Skeletal muscle tissue (tissue), 4 donors: Measurements from ENCODE around the gene CXADR. TPM values are rescaled to one million over a fixed set of nuclear protein-coding genes. Genes with fewer than 3 reads are reported as not detected.
"Not testable (repeated sequence)": the region's sequence is repeated elsewhere in the genome, so short reads cannot be mapped to it uniquely, and the experiment has no call there.

Experiments used
- H3K27ac ChIP-seq: one replicate; pipeline ENCODE4 v1.7.0; 2013; ENCODE audit warnings: mild to moderate bottlenecking, low read depth, low read length, inconsistent platforms
- H3K27me3 ChIP-seq, 3 donors: one replicate each; pipeline ENCODE4 v1.7.0; 2013; ENCODE audit warnings: low read length in 3 of 3; ENCODE audit not compliant: control insufficient read depth in 3 of 3, insufficient read depth in 3 of 3
- H3K36me3 ChIP-seq, 3 donors: one replicate each; pipeline ENCODE4 v1.7.0; 2013; ENCODE audit warnings: low read length in 3 of 3; ENCODE audit not compliant: control insufficient read depth in 3 of 3, insufficient read depth in 3 of 3
- H3K4me1 ChIP-seq, 3 donors: one replicate each; pipeline ENCODE4 v1.7.0; 2013; ENCODE audit warnings: low read length in 3 of 3, mild to moderate bottlenecking in 3 of 3; ENCODE audit not compliant: control insufficient read depth in 3 of 3, insufficient read depth in 3 of 3
- H3K4me3 ChIP-seq, 3 donors: one replicate each; pipeline ENCODE4 v1.7.0; 2013; ENCODE audit warnings: low read length in 3 of 3
- H3K9ac ChIP-seq, 3 donors: one replicate each; pipeline ENCODE4 v1.7.0; 2013; ENCODE audit warnings: low read length in 3 of 3, mild to moderate bottlenecking in 3 of 3, moderate library complexity in 2 of 3, low read depth in 1 of 3
- H3K9me3 ChIP-seq, 3 donors: one replicate each; pipeline ENCODE4 v1.7.0; 2013; ENCODE audit warnings: low read length in 3 of 3; ENCODE audit not compliant: control insufficient read depth in 3 of 3
- total RNA-seq: library from RNA; depleted of rRNA; stranded (reverse); fragments of >200 nt; gene quantifications from one replicate; pipeline ENCODE4 v1.2.3, GENCODE V29; 2014
- donor health status: Osteomylitis.

The CXADR gene
- total RNA-seq, 1 donor from 2014 or later = 0.52 TPM

GRCh38 chr21:17501107-17502006 lies 11.5 kb upstream of the CXADR start:
- no peak overlapping the region for H3K9ac ChIP-seq
- no peaks in the 10 kb centered on the region for H3K27me3 ChIP-seq
- H3K27ac ChIP-seq = no peak overlapping the region
- no peaks in the 10 kb centered on the region for H3K9me3 ChIP-seq
- no peaks in the 10 kb centered on the region for H3K36me3 ChIP-seq
- no peaks in the 10 kb centered on the region for H3K4me1 ChIP-seq
- no peak overlapping the region for H3K4me3 ChIP-seq

- not testable (repeated sequence) for H3K27me3 ChIP-seq, H3K4me3 ChIP-seq, H3K36me3 ChIP-seq, H3K9ac ChIP-seq, H3K9me3 ChIP-seq, H3K27ac ChIP-seq, H3K4me1 ChIP-seq
These were observed 9.9 kb upstream of the CXADR start for GRCh38 chr21:17502985-17503384.

- Histone ChIP-seq H3K36me3 (no peaks in the 10 kb centered on the region), H3K9ac (no peak overlapping the region), H3K27me3 (peaks cover 0 to 3% (median 0%) of the 10 kb centered on the region in 3 donors), H3K4me1 (no peaks in the 10 kb centered on the region), H3K4me3 (no peak overlapping the region), H3K9me3 (no peaks in the 10 kb centered on the region), H3K27ac (no peak overlapping the region)
These were observed 5.9 kb upstream of the CXADR start for GRCh38 chr21:17506951-17507350.

GRCh38 chr21:17507591-17507990 lies 5.3 kb upstream of the CXADR start:
- Histone ChIP-seq H3K27me3 (peaks cover 0 to 7% (median 1%) of the 10 kb centered on the region in 3 donors), H3K9ac (no peak overlapping the region), H3K4me1 (peaks cover 0 to 4% (median 3%) of the 10 kb centered on the region in 3 donors), H3K9me3 (no peaks in the 10 kb centered on the region), H3K27ac (no peak overlapping the region), H3K4me3 (no peak overlapping the region), H3K36me3 (no peaks in the 10 kb centered on the region)

GRCh38 chr21:17513214-17514123 lies 626 bp downstream of the CXADR start:
- Histone ChIP-seq H3K9ac (no peak overlapping the region), H3K4me3 (peak overlapping the region; percentile 60 to 67 (median 60)), H3K27me3 (peaks cover 10 to 32% (median 15%) of the 10 kb centered on the region in 3 donors), H3K4me1 (peaks cover 8 to 12% (median 8%) of the 10 kb centered on the region in 3 donors), H3K9me3 (no peaks in the 10 kb centered on the region), H3K27ac (no peak overlapping the region), H3K36me3 (no peaks in the 10 kb centered on the region)

GRCh38 chr21:17514124-17514845 lies 1.4 kb downstream of the CXADR start:
- H3K9me3 ChIP-seq = no peaks in the 10 kb centered on the region
- H3K27me3 ChIP-seq = peaks cover 10 to 39% (median 15%) of the 10 kb centered on the region in 3 donors
- H3K36me3 ChIP-seq = no peaks in the 10 kb centered on the region
- H3K4me3 ChIP-seq = peak overlapping the region in 1 of 3 donors; percentile 60
- H3K9ac ChIP-seq = no peak overlapping the region
- H3K4me1 ChIP-seq = peaks cover 8 to 12% (median 8%) of the 10 kb centered on the region in 3 donors
- H3K27ac ChIP-seq = no peak overlapping the region

- H3K27ac ChIP-seq, H3K9ac ChIP-seq, H3K36me3 ChIP-seq, H3K9me3 ChIP-seq, H3K4me3 ChIP-seq: not testable (repeated sequence)
- Histone ChIP-seq H3K27me3 (peaks cover 10 to 35% (median 15%) of the 10 kb centered on the region in 3 donors), H3K4me1 (peaks cover 8 to 12% (median 8%) of the 10 kb centered on the region in 3 donors)
These were observed 4.2 kb downstream of the CXADR start for GRCh38 chr21:17517008-17517407.

- Histone ChIP-seq H3K36me3 (no peaks in the 10 kb centered on the region), H3K4me1 (peaks cover 0 to under 1% (median 0%) of the 10 kb centered on the region in 3 donors), H3K9me3 (no peaks in the 10 kb centered on the region), H3K4me3 (no peak overlapping the region), H3K9ac (no peak overlapping the region), H3K27ac (no peak overlapping the region), H3K27me3 (peaks cover 5 to 21% (median 5%) of the 10 kb centered on the region in 3 donors)
These were observed 6.4 kb downstream of the CXADR start for GRCh38 chr21:17519208-17519738.

GRCh38 chr21:17519965-17520609 lies 7.2 kb downstream of the CXADR start:
- no peaks in the 10 kb centered on the region for H3K36me3 ChIP-seq
- no peak overlapping the region for H3K9ac ChIP-seq
- no peaks in the 10 kb centered on the region for H3K4me1 ChIP-seq
- no peak overlapping the region for H3K4me3 ChIP-seq
- H3K27ac ChIP-seq = no peak overlapping the region
- no peaks in the 10 kb centered on the region for H3K9me3 ChIP-seq
- H3K27me3 ChIP-seq = peaks cover 2 to 14% (median 4%) of the 10 kb centered on the region in 3 donors
